ENCODE results near the gene CLIC4. TPM values are rescaled to one million over a fixed set of nuclear protein-coding genes. Genes with fewer than 3 reads are reported as not detected.

The CLIC4 gene
- total RNA-seq, 1 experiment from 2014 or later, result 230 TPM

GRCh38 chr1:24828183-24828886 lies 83.1 kb downstream of the CLIC4 start:
- Histone ChIP-seq H4K8ac (replicated peaks; ENCODE audit: insufficient read length, low read depth, low read length) (no peak overlapping the region), H2BK15ac (ENCODE audit: low read depth, low read length) (no peak overlapping the region), H2BK20ac (ENCODE audit: low read depth, low read length, poor library complexity, severe bottlenecking) (no peak overlapping the region), H3K79me1 (ENCODE audit: insufficient read depth, low read depth, low read length, poor library complexity, severe bottlenecking) (peaks cover 3% of the 10 kb centered on the region), H3K56ac (ENCODE audit: insufficient read length, low read depth, low read length) (no peak overlapping the region), H3K18ac (ENCODE audit: insufficient read length, low read depth, low read length) (no peak overlapping the region), H2BK5ac (ENCODE audit: insufficient read length, low read length) (no peak overlapping the region), H2AFZ (ENCODE audit: low read length) (no peak overlapping the region), H3K23ac (ENCODE audit: insufficient read length, low read depth, low read length) (no peak overlapping the region), H4K5ac (ENCODE audit: insufficient read length, low read depth, low read length) (no peak overlapping the region), H3K79me2 (ENCODE audit: insufficient read depth, low read length) (peaks cover 2% of the 10 kb centered on the region; the same call in 1 of the 2 replicates), H3K4me2 (ENCODE audit: insufficient read depth, insufficient read length, low read length) (no peak overlapping the region), H3K9ac (ENCODE audit: extremely low read depth, insufficient read length, low read length) (no peak overlapping the region), H3K9me3 (ENCODE audit: control insufficient read depth, low read depth, low read length) (no peaks in the 10 kb centered on the region), H3K23me2 (ENCODE audit: insufficient read length, low read depth, low read length, poor library complexity, severe bottlenecking) (no peaks in the 10 kb centered on the region), H2BK120ac (ENCODE audit: low read depth, low read length, poor library complexity, severe bottlenecking) (no peak overlapping the region), H2AK5ac (ENCODE audit: insufficient read length, low read length) (no peak overlapping the region), H3K27me3 (ENCODE audit: insufficient read depth, low read length) (no peaks in the 10 kb centered on the region), H3K14ac (ENCODE audit: insufficient read depth, low read length) (no peak overlapping the region), H3K4ac (ENCODE audit: low read depth, low read length) (no peak overlapping the region), H2BK12ac (ENCODE audit: insufficient read length, low read depth, low read length) (no peak overlapping the region), H4K20me1 (ENCODE audit: control insufficient read depth, insufficient read depth, insufficient read length) (no peaks in the 10 kb centered on the region), H3K4me1 (ENCODE audit: insufficient read depth, low read length) (no peaks in the 10 kb centered on the region), H3T11ph (ENCODE audit: low read length) (no peak overlapping the region), H3K27ac (ENCODE audit: insufficient read length, low read depth, low read length) (no peak overlapping the region), H4K91ac (ENCODE audit: insufficient read length, low read depth, low read length) (no peak overlapping the region)
- Mint-ChIP-seq H3K36me3 (ENCODE audit: insufficient read depth in 1 of 3, low read depth in 3 of 3) (peaks cover 0 to 19% (median 11%) of the 10 kb centered on the region in 3 experiments; a peak in 4 of 7 replicates), H3K27ac (peak overlapping the region in 1 of 3 experiments; percentile 23; a peak in 1 of 7 replicates), H3K27me3 (ENCODE audit: low read depth) (no peaks in the 10 kb centered on the region), H3K4me1 (peaks cover 7 to 23% of the 10 kb centered on the region in 2 experiments), H3K4me3 (no peak overlapping the region), H3K9me3 (no peaks in the 10 kb centered on the region)
- TF ChIP-seq CTCF (conservative IDR thresholded peaks at IDR 0.05), result no peak
- DNase-seq, result no peak
- no CpG with 5 or more reads among the region's 4 CpGs for WGBS (ENCODE audit: extremely low coverage, insufficient read length, low lambda C conversion rate)

All from H9 (cell line).